Fibroblast of peridontal ligament (primary cell): ENCODE results near the gene UMAD1.

ENCODE experiments used
- DNase-seq: peaks from one replicate; pipeline ENCODE4 v3.0.0-alpha.2; 2010; ENCODE audit errors: extremely low read depth

UMAD1 gene

GRCh38 chr7:7829667-7830066 lies 189.1 kb downstream of the UMAD1 start:
- no peak for DNase-seq

- no peak for DNase-seq
Measured at GRCh38 chr7:7830122-7830878, 189.7 kb downstream of the UMAD1 start.

- DNase-seq, result no peak
Measured at GRCh38 chr7:7832518-7832917, 192.0 kb downstream of the UMAD1 start.

GRCh38 chr7:7834761-7835160 lies 194.2 kb downstream of the UMAD1 start:
- no peak for DNase-seq

GRCh38 chr7:7841027-7841426 lies 200.5 kb downstream of the UMAD1 start:
- no peak for DNase-seq

GRCh38 chr7:7843240-7843639 lies 202.7 kb downstream of the UMAD1 start:
- no peak for DNase-seq

- no peak for DNase-seq
Measured at GRCh38 chr7:7843972-7844371, 203.4 kb downstream of the UMAD1 start.

GRCh38 chr7:7848246-7848645 lies 207.7 kb downstream of the UMAD1 start:
- DNase-seq, result no peak

- DNase-seq, result no peak
Measured at GRCh38 chr7:7848892-7849291, 208.3 kb downstream of the UMAD1 start.

GRCh38 chr7:7850150-7850549 lies 209.6 kb downstream of the UMAD1 start:
- DNase-seq, result no peak

GRCh38 chr7:7851381-7851780 lies 210.8 kb downstream of the UMAD1 start:
- no peak for DNase-seq

GRCh38 chr7:7851991-7852390 lies 211.4 kb downstream of the UMAD1 start:
- no peak for DNase-seq

GRCh38 chr7:7857143-7857583 lies 216.6 kb downstream of the UMAD1 start:
- DNase-seq, result no peak

- DNase-seq, result no peak
Measured at GRCh38 chr7:7858559-7858958, 218.0 kb downstream of the UMAD1 start.

GRCh38 chr7:7859411-7859810 lies 218.9 kb downstream of the UMAD1 start:
- DNase-seq, result peak; percentile 19

- DNase-seq, result peak; percentile 68
Measured at GRCh38 chr7:7861211-7861633, 220.7 kb downstream of the UMAD1 start.

GRCh38 chr7:7862393-7862792 lies 221.8 kb downstream of the UMAD1 start:
- no peak for DNase-seq

GRCh38 chr7:7867846-7868571 lies 227.5 kb downstream of the UMAD1 start:
- DNase-seq, result no peak

GRCh38 chr7:7868572-7868899 lies 228.0 kb downstream of the UMAD1 start:
- no peak for DNase-seq

GRCh38 chr7:7869036-7869435 lies 228.5 kb downstream of the UMAD1 start:
- no peak for DNase-seq

GRCh38 chr7:7869651-7870050 lies 229.1 kb downstream of the UMAD1 start:
- DNase-seq, result no peak

GRCh38 chr7:7870555-7870954 lies 230.0 kb downstream of the UMAD1 start:
- DNase-seq, result peak; percentile 7

- no peak for DNase-seq
Measured at GRCh38 chr7:7876419-7876818, 235.9 kb downstream of the UMAD1 start.
